GM12865 (cell line): Measurements from ENCODE around the gene TNS2.
A peak's percentile ranks its signal among the peaks of the same experiment; 100 is the strongest.

Source experiments
- DNase-seq: peaks from one replicate; pipeline ENCODE4 v3.0.0; 2010; ENCODE audit warnings: low read depth
- H3K4me3 ChIP-seq: 2 replicates; pipeline ENCODE4 v1.5.1; 2011; ENCODE audit warnings: mild to moderate bottlenecking, low read depth, low read length, control low read depth
- TF ChIP-seq, protein P1 (sequence below): IDR thresholded peaks from 2 replicates; pipeline ENCODE4 v1.5.1; 2011; ENCODE audit warnings: low read length, control low read depth, low read depth, inconsistent platforms; ENCODE audit not compliant: insufficient read depth; ENCODE audit errors: missing control alignments

TNS2 gene

DNA sequence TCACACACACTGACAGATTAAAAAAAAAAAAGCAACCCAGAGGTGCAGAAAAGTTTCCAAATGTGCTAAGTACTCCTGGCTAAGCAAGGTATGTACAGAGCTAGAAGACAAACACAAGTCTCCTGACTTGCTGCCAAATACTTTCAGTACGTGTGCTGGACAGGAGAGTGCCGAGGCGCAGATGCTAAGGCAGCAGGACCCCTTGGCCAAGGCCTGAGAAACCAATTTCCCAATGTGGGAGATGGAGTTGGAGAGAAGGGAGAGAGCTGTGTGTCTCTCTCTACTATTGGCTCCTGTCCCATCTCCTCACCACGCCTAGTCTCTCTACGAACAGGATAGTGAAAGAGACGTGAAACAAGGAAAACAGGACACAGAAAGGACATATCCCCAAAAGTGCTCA lies 24.0 kb downstream of the TNS2 start:
- no peak overlapping the region for H3K4me3 ChIP-seq
- no peak for DNase-seq
- TF ChIP-seq, protein P1, sequence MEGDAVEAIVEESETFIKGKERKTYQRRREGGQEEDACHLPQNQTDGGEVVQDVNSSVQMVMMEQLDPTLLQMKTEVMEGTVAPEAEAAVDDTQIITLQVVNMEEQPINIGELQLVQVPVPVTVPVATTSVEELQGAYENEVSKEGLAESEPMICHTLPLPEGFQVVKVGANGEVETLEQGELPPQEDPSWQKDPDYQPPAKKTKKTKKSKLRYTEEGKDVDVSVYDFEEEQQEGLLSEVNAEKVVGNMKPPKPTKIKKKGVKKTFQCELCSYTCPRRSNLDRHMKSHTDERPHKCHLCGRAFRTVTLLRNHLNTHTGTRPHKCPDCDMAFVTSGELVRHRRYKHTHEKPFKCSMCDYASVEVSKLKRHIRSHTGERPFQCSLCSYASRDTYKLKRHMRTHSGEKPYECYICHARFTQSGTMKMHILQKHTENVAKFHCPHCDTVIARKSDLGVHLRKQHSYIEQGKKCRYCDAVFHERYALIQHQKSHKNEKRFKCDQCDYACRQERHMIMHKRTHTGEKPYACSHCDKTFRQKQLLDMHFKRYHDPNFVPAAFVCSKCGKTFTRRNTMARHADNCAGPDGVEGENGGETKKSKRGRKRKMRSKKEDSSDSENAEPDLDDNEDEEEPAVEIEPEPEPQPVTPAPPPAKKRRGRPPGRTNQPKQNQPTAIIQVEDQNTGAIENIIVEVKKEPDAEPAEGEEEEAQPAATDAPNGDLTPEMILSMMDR, result no peak

DNA sequence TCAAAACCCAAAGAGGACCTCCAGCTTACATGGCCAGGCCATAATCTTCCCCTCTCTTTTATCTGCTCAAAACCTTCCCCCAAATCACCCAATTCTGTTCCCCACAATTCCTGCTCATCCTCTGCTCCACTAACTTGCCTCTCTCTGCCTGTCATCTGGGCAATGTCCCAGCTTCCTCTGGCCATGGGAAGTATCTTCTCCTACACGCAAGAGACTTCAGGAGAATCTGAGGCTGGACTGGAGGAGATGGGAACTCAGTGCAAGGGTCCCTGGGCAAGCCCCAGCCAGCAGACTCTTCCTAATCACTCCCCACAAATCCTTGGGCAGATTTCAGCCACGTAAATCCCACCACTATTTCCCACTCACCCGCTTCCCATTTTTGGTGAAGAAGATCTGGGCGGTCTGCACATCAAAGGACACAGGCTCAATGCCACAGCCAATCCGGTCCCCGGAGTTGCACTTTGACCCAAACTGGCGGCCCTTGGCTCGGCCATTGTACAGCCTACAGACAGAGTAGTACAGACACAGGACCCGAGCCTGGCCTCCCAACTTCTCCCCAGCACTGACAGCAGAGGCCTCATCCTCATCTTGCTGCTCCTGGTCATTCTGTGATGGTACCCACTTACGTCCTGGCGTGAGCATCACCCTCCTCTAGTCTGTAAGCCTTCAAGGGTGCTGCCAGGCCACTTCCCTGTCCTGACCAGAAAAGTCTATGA lies 24.6 kb downstream of the TNS2 start:
- DNase-seq, result no peak
- TF ChIP-seq, protein P1, result no peak
- no peak overlapping the region for H3K4me3 ChIP-seq

DNA sequence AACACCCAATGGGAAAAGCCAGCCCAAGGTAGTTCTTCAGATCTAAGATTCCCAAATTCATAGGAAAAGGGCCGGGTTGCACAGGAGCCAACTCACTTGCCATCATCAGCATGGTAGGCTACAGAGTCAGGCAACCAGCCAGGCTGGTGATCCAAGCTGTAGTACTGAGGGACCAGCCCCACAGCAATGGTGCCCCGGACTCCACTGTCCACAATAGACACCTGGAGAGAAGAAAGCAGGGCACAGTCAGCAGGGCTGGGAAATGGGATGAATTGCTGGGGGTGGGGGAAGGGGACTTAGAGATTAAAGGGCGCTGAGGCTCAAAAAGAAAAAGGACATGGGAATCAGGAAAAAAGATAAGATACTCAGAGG lies 25.1 kb downstream of the TNS2 start:
- H3K4me3 ChIP-seq, result no peak overlapping the region
- TF ChIP-seq, protein P1, result no peak
- no peak for DNase-seq

DNA sequence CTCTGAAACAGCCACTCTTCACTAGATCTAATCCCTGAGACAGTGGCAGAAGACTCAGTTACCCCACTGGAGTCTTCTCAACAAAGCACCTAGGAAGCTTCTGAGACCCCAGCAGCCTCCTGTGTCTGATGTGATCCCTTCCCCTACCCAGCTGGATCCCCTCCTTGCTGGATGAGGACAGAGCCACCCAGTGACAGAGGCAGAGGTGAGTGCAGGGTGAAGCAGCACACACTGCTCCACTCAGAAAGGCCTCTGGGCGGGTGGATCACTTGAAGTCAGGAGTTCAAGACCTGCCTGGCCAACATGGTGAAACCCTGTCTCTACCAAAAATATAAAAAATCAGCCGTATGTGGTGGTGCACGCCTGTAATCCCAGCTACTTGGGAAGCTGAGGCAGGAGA lies 26.6 kb downstream of the TNS2 start:
- TF ChIP-seq, protein P1, result no peak
- H3K4me3 ChIP-seq, result no peak overlapping the region
- DNase-seq, result no peak

DNA sequence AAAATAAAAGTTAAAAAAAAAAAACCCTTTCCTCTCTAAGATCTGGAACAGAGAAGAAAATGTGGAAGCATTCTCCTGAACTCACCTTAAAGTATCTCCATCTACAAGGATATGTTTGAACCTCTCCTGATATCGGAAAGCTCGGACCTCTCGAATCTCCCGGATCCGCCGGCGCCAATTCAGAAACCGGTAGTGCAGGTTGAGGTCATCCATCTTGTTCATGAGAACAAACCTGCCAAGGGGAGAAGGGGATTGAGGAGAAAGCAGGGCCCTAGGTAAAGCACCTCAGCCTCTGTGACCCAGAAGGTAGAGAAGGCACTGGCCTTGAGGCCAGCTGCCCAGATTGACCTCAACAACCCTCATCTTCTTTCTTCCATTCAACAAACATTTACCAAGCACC lies 27.2 kb downstream of the TNS2 start:
- no peak for DNase-seq
- TF ChIP-seq, protein P1, result no peak
- no peak overlapping the region for H3K4me3 ChIP-seq

DNA sequence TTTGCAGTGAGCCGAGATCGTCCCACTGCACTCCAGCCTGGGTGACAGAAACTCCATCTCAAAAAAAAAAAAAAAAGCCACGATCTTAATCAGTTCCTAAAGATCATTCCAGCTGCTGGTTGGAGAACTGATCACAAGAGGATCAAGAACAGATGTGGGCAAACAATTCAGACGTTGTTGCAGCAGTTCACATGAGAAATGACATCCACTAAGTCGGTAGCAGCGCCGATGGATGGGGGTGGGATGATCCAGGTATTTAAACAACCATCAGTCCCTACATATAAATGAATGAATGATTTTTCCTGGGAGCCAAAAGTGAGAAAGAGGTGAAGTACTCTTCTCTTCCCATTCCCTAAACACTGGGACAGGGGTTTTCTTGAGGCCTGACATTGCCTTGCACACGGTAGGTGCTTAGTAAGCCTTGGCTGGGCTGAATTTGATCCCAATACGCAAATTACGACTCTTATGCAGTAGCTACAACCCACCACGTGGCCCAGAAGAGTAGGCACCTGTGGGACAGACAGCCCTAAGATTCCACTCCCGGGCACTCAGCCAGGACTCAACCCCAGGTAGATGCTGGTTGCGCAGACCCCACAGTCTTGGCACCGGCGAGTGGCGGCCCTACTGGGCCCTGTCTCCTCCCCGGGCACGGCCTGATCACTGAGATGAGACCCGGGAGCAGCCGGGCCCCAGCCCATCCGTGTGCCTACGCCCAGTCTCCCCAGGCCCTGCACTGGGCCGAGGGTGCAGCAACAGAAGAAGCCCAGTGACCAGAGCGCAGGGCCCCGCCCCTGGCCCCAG lies 28.8 kb downstream of the TNS2 start:
- H3K4me3 ChIP-seq, result peak overlapping the region; percentile 67
- DNase-seq, result peak; percentile 60
- TF ChIP-seq, protein P1, result no peak
